HG03432 (cell line): ENCODE measurements around the gene TMUB1.
"Not testable (repeated sequence)": the region's sequence is repeated elsewhere in the genome, so short reads cannot be mapped to it uniquely, and the experiment has no call there.

Experiments
- ATAC-seq: cut with Tn5 transposase; IDR thresholded peaks from one replicate; pipeline ENCODE4 v1.9.1; 2021; ENCODE audit warnings: mild to moderate bottlenecking, moderate library complexity; ENCODE audit not compliant: unreplicated experiment

The TMUB1 gene

DNA sequence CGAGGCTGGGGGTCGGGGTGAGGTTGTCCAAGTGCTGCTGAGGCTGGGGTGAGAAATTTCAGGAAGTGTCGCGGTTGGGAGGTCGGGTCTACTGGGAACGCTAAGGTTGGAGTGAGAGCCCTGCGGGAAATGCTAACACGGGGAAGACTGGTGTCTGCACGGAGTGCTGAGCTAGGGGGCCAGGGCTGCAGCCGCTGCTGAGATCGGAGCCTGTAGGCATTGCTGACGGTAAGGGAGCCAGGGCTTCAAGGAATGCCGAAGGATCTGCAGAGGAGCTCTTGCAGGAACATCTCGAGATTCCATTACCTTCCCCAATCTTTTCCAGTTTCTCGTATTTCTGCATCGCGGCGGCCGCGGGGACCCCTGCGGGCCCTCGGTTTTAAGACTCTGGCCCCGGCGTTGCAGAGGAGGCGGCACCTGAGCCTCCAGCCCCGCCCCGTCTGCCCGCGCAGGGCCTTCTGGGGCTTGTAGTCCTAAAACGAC, 25.7 kb downstream of the TMUB1 start, which contains the start of gene CDK5:
Gene CDK5, minus strand, starts transcription at position 392 of the 483 bp plus-strand sequence. Its CDS starts 49 bp downstream, at position 343.
- peak; percentile 10 for ATAC-seq

DNA sequence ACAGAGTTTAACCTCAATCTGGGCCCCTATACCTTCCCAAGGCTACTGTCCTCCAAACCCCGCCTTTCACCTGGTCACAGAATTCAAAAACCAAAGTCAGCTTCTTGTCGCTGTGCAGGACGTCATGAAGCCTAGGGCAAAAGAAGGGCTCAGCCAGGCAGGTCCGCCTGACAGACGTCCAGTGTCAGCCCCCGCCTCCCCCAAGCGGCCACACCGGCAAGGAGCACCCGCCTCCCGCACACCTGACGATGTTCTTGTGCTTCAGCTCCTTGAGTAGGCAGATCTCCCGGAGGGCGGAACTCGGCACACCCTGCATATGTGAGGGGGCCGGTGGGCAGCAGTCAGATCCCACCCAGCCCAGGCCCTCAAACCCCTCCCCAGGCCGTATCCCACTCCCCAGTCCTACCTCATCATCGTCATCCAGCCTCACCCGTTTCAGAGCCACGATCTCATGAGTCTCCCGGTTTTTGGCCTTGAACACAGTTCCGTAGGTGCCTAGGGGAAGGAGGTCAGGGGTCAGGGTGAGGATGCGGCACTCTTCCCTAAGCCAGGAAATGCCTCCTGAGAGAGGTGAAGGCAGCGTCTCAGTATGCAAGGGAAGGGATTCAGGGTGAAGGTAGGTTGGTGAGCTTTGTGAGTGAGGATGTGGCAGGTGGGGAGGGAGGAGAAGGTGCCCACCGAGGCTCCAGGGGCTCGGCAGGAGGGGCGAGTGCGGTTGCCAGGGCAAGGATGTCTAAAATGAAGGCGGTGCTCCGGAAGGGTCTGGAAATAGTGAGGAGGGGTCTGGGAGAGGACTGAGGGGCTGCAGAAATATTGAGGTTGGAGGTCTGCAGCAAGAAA, 26.4 kb downstream of the TMUB1 start:
- ATAC-seq, result no peak

GRCh38 chr7:151056283-151056665, 27.0 kb downstream of the TMUB1 start:
- no peak for ATAC-seq

- no peak for ATAC-seq
These were observed 29.5 kb downstream of the TMUB1 start for GRCh38 chr7:151053751-151054150.

- no peak for ATAC-seq
These were observed 30.2 kb downstream of the TMUB1 start for GRCh38 chr7:151053096-151053495.

DNA sequence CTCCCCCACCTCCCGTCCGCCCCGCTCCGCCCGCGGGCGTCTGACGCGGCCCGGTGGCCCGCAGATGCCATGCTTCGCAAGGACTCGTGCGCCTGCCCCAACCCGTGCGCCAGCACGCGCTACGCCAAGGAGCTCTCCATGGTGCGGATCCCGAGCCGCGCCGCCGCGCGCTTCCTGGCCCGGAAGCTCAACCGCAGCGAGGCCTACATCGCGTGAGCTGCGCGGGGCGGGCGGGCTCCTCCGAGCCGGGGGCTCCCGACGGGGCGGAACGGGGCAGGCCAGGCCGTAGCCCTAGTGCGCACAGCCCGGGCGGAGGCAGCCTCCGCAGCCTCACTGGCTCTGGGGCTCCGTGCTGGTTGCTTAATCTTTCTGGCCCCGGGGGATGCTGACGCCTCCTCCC, 32.2 kb downstream of the TMUB1 start:
- ATAC-seq, result no peak

DNA sequence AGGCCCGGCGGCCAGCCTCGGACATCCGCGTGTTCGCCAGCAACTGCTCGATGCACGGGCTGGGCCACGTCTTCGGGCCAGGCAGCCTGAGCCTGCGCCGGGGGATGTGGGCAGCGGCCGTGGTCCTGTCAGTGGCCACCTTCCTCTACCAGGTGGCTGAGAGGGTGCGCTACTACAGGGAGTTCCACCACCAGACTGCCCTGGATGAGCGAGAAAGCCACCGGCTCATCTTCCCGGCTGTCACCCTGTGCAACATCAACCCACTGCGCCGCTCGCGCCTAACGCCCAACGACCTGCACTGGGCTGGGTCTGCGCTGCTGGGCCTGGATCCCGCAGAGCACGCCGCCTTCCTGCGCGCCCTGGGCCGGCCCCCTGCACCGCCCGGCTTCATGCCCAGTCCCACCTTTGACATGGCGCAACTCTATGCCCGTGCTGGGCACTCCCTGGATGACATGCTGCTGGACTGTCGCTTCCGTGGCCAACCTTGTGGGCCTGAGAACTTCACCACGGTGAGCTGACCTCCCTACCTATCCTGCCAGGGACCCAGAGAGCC, 34.3 kb downstream of the TMUB1 start:
- ATAC-seq, result no peak

- ATAC-seq, result no peak
These were observed 35.1 kb downstream of the TMUB1 start, which contains the start of gene ASIC3 for GRCh38 chr7:151047976-151048815. TSS of gene ASIC3 (plus strand) at chr7:151048531. CDS start at chr7:151048886, 355 bp downstream.

DNA sequence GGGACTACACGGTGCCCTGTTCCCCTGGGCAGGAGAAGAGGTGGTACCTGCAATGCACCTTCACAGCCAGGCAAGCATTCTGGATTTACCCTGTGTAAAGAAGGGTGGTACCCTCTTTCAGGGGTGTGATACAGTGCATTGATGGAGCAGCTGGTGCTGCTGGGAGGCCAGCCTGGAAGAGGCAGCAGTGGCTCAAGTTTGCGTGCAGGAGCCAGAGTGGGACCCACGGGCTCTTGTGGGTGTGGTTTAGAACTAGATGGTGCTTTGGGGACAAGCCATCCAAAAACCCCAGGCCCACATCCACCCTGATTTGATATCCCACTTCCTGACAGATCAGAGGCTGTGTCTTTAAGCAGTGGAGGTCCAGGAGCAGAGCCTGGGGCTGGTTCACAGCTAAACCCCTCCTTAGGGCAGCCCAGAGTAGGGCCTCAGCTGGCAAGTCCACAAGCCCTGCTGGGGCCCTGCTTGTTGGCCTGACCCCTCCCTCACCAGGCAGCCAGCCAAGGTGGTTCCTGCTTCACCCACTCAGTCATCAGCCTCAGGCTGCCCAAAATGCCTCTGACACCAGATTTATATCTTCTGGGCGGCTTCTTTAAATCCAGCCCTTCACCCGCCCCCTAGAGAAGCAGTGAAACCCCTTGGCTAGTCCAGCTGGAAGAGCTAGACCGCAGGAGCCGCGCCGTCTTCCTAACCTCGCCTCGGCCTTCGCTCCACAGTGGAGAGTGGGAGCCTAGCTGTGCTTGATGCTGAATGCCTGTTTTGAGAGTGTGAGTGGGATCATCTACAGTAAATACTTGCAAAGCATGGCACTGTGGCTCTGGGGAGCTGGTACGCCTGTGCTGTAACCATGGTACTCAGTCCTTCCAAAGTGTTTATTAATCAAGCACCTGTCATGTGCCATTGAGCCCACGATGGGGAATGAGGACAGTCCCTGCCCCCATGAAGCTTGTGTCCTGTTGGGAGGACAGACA, 36.4 kb downstream of the TMUB1 start:
- no peak for ATAC-seq

- no peak for ATAC-seq
These were observed 37.3 kb downstream of the TMUB1 start for GRCh38 chr7:151045967-151046366.

DNA sequence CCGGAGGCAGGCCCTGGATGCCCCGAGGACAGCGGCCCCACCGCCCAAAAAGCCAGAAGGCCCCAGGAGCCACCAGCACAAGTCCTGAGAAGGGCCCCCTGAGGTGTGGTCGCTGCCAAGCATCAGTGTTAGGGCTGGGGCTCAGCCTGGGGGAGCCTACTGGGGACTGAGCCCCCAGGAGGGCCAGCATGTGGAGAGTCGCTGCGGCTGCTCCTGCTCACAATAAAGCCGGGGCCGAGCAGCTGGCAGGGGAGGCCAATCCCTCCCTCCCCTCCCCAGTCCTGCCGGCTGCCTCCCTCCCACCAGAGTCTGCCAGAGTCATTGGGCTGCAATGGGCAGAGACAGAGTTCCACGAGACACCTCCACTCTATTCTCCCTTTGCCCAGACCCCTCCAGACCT, 38.0 kb downstream of the TMUB1 start:
- no peak for ATAC-seq

GRCh38 chr7:151043959-151044358, 39.3 kb downstream of the TMUB1 start:
- ATAC-seq, result no peak

DNA sequence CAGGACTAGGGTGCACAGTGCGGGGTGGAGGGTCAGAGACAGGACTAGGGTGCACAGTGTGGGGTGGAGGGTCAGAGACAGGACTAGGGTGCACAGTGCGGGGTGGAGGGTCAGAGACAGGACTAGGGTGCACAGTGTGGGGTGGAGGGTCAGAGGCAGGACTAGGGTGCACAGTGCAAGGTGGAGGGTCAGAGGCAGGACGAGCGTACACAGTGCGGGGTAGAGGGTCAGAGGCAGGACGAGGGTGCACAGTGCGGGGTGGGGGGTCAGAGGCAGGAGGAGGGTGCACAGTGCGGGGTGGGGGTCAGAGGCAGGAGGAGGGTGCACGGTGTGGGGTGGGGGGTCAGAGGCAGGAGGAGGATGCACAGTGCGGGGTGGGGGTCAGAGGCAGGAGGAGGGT, 39.8 kb downstream of the TMUB1 start:
- not testable (repeated sequence) for ATAC-seq

DNA sequence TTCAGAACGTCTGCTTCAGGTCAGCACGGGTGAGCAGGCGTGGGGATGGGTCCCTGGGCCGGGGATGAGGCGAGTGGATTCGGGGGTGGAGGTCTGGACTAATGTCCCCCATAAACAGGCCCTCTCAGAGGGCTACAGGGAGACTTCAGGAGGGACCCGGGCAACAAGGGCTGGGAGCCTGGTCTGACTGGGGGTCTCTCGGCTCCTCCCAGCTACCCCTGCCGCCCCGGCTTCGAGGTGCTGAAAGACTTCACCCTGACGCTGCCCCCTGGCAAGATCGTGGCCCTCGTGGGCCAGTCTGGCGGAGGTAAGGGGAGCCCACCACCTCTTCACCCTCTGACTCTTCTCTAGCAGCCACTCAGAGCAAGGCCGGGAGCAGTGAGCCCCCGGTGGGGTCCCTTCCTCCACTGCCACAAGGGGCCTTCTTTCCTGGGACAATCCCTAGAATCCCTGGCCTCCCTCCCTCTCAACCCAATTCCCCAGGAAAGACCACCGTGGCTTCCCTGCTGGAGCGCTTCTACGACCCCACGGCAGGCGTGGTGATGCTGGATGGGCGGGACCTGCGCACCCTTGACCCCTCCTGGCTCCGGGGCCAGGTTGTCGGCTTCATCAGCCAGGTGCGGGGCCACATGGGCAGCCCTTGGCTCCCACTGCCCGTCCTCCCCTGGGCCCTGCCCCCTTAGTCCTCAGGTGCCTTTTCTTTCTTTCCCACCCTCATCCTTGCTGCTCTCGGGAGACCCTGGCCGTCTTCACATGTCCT, 42.5 kb downstream of the TMUB1 start:
- ATAC-seq, result no peak

- ATAC-seq, result no peak
These were observed 43.3 kb downstream of the TMUB1 start for GRCh38 chr7:151039850-151040548.

- peak; percentile 64 for ATAC-seq
These were observed 44.1 kb downstream of the TMUB1 start for GRCh38 chr7:151038951-151039849.

GRCh38 chr7:151035902-151036301, 47.4 kb downstream of the TMUB1 start:
- ATAC-seq, result no peak
